Activated T-cell treated with anti-CD3 and anti-CD28 coated beads for 48 hours (primary cell): Measurements from ENCODE around the gene CPED1.
"Not testable (repeated sequence)": the region's sequence is repeated elsewhere in the genome, so short reads cannot be mapped to it uniquely, and the experiment has no call there.

Source experiments
- DNase-seq: peaks from one replicate; pipeline ENCODE4 v3.0.0-alpha.2; 2020; ENCODE audit warnings: low read depth

CPED1 gene

DNA sequence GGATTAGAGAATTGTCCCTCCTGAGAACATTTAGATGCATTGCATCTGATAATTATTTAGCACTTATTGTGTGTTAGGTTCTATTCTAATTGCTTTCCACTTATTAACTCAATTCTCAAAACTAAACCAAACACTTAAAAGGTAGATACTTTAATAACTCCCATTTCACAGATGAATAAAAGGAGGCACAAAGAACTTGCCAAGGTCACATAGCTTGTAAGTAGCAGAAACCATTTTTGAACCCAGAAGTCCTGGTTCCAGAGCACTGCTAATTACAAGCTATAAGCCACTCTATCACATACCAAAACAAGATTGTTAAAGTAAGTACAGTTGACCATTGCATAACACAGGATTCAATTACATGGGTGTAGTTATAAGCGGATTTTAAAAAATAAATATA lies 164.9 kb downstream of the CPED1 start:
- DNase-seq, result no peak

DNA sequence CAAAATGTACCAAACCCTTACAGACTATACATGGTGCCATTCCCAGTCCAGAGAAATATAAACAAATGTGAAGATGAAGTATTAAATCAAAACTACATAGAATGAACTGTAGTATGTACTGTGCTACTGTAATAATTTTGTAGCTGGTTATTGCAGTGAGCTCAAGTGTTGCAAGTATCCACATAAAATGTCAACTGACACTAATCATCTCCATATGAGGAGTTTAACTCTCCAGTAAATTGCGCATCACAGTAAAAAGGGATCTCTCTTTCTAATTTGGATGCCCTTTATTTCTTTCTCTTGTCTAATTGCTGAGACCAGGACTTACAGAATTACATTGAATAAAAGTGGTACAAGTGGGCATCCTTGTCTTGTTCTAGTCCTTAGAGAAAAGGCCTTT lies 165.5 kb downstream of the CPED1 start:
- no peak for DNase-seq

- no peak for DNase-seq
Observed at GRCh38 chr7:121156825-121157224, 168.3 kb downstream of the CPED1 start.

GRCh38 chr7:121157341-121157751 lies 168.8 kb downstream of the CPED1 start:
- no peak for DNase-seq

- no peak for DNase-seq
Observed at GRCh38 chr7:121157885-121158590, 169.5 kb downstream of the CPED1 start.

DNA sequence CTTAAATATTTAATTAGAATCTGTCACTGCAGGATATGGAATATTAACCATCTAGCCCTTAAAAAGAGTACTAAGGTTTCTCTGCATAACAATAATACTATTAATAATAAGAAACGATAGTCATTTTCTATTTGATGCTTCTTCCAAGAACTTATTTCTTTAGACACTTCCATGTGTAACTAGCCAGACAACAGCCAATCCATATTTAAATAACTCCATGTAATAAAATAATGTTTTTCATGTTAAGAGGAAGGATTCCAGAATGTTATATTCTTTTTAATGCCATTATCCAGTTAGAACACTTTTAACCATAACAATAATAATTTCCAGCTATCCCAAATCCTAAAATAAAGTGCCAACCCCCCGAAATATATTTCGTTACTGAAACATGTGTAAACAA lies 170.2 kb downstream of the CPED1 start:
- DNase-seq, result no peak

DNA sequence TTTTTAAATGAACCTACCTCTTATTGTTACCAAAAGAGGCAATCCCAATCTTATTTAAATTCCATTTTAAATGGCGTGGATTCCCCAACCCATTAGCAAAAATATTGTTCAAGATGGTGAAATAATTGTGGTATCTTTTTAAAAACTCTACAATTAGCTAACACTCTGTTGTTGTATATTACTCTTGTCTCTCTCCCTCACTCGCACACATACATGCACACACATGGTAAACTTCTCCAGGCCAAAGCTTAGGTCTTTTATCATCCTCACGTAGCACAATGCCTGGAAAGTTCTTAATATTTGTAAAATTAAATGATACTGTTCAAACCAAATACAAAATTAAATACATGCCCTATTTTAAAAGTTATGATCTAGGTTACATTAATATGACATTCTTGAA lies 171.0 kb downstream of the CPED1 start:
- DNase-seq, result no peak

GRCh38 chr7:121160150-121161008 lies 171.9 kb downstream of the CPED1 start:
- DNase-seq, result no peak

- no peak for DNase-seq
Observed at GRCh38 chr7:121163699-121164098, 175.2 kb downstream of the CPED1 start.

- no peak for DNase-seq
Observed at GRCh38 chr7:121164247-121164646, 175.7 kb downstream of the CPED1 start.

DNA sequence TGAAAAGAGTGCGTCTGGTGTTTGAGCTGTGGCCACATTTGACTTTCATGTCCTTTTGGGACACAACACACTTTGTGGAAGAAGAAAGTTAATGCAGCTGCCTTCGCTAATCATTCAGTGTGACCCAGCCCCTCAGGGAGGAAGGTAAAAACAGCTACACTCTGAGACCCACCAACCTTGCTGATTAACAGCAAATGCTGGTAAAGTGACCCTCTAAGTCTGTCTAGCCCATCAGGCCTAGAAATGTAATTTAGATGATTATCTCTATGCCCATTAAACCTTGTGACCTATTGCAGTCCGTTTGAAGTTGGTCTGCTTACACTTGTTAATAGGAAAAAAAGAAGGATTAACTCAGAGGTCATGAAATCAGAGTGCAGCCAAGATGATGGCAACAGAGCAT lies 178.4 kb downstream of the CPED1 start:
- DNase-seq, result no peak

DNA sequence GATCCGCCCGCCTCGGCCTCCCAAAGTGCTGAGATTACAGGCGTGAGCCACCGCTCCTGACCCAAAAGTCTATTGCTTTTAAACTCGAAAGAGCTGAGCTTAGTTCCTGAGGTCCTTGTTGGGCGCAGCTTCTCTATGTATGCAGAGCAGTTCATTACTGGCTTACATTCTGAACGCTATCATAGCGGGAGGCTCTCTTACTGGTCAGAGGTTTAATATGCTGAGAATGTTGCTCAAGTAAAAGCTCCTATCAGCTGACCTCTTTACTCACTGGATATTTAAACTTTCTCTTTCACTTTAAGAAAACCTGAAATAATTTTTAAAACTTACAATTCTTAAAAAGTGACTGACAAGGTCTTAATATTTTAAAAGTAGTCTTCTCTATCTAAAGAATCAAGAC lies 179.5 kb downstream of the CPED1 start:
- no peak for DNase-seq

DNA sequence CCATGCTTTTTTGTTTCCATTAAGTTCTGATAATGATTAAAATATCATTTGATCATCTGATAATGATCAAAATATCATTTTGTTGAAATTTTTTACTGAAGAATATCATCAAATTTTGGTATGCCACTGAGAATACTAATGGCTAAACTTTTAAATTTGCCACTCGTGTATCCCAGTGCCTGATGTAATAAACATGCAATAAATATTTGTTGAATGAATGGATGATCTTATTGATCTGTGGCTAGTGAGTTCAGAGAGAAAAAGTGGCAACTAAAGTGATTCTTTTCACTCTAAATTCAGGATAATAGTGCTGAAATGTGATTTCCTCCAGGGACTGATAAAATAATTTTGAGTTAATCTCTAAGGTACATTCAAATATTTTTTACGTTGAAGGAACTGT lies 181.0 kb downstream of the CPED1 start:
- DNase-seq, result no peak

- DNase-seq, result no peak
Observed at GRCh38 chr7:121172484-121172883, 184.0 kb downstream of the CPED1 start.

GRCh38 chr7:121175826-121176225 lies 187.3 kb downstream of the CPED1 start:
- no peak for DNase-seq

DNA sequence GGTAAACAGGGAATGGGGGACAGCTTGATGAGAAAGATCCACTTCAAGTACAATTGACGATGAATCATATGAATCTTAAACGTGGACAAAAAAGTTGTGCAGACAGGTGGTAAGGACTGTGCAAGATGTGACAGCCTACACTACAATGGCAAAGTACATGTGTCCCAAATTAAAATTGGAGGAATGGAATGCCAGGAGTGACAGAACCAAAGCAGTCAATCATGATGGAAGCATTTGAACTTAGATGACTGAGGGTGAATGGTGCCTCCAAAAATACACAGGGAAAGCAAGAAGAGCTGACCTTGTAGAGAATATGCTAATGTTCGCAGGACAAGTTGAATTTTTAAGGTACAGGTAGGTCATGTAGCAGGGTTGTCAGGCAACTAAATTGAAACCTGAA lies 189.9 kb downstream of the CPED1 start:
- DNase-seq, result no peak

GRCh38 chr7:121178869-121179497 lies 190.5 kb downstream of the CPED1 start:
- DNase-seq, result no peak

DNA sequence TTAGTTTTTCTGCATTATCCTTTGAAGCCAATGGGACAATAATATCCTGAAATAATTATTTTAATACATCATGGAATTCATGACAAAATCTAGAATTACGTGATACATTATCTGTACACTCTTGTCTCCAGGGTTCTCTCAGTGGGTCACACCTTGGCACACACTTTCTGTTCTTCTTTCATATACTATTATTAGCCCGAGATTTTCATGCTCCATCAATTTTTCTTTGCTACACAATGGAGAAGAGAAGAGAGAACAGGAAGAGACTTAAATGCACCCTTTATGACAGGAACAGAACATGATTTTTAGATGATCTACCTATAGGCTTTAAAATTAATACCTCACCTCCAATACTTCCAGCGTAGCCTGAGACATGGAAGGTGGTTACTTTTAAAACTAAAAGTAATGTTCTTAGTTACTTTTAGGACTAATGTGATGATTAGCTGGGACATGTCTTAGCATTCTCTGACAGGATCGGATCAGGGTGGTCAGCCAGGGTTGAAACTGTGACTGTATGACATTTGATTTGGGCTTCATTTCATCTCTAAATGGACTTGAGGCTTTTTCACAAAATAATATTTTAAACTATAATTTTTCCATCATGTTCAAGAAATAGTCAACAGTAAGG lies 192.0 kb downstream of the CPED1 start:
- DNase-seq, result no peak

DNA sequence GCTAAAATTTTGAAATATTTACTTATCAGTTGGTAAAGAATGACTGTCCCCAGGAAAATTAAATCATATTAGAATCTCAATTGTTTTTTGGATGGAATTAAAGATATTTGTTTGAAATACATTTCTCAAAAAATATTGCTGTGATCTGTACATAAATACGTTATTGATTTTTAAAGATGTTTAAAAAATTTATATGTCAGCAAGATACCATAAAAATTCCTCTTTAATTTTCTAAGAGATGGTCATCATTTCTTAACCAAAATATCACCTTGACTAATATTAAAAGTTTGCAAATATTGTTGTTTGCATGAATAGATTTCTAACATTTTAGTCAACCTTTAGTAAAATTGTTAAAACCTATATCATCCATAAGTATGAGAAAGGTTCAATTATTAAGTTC lies 192.8 kb downstream of the CPED1 start:
- DNase-seq, result no peak

DNA sequence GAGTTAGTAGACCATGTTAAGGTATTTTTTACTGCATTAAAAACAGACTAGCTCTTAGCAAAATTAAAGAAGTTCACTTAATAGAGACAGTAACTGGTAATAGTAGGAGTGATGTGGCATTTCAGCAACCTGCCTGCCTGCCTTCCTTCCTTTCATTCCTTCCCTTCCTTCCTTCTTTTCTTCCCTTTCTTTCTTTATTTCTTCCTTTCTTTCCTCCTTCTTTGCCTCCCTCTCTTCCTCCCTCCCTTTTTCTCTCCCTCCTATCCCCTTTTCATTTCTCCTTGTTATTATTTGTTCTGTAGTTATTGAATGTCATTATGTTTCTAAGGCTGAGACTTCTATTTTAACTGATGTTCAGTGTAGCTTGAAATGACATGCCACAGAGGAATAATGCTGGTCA lies 193.8 kb downstream of the CPED1 start:
- no peak for DNase-seq

- DNase-seq, result no peak
Observed at GRCh38 chr7:121182902-121183301, 194.4 kb downstream of the CPED1 start.

DNA sequence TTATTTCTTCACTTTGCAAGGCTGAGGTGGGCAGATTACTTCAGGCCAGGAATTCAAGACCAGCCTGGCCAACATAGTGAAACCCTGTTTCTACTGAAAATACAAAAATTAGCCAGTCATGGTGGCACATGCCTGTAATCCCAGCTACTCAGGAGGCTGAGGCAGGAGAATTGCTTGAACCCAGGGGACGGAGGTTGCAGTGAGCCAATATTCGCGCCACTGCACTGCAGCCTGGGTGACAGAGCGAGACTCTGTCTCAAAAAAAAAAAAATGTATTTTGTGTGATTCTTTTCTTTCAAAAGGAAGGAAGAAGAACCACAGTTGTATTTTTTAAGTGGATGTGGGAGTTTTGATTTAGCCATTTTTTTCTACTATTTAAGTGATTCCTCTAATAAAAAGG lies 195.4 kb downstream of the CPED1 start:
- DNase-seq, result not testable (repeated sequence)

GRCh38 chr7:121186746-121187145 lies 198.2 kb downstream of the CPED1 start:
- DNase-seq, result no peak
